Caco-2 (cell line): ENCODE data around the gene MB21D2. TPM values are rescaled to one million over a fixed set of nuclear protein-coding genes. Genes with fewer than 3 reads are reported as not detected.

Experiments
- BruUV-seq: library from RNA; stranded (reverse); fragments of 400-500 nt; replicated peaks from 2 replicates; lab custom pipeline; 2021; lab: Mats Ljungman, UMichigan
- CTCF ChIA-PET: fragments of 300-600 bp; sonication (Branson Sonifier 250); formaldehyde crosslinking; loops from one replicate; lab custom pipeline; 2022; ENCODE audit warnings: antibody characterized with exemption; lab: Charles Lee
- POLR2A ChIA-PET: fragments of 300-600 bp; sonication (Branson Sonifier 250); formaldehyde crosslinking; loops from one replicate; lab custom pipeline; 2022; ENCODE audit warnings: antibody characterized with exemption; lab: Charles Lee
- DNase-seq, 2 experiments: peaks; one replicate each; pipeline versions ENCODE4 v3.0.0 to v3.0.0-alpha.2; 2020 to 2022
- H3K27me3 ChIP-seq: replicated peaks from 2 replicates; pipeline ENCODE4 v1.6.0; 2011; ENCODE audit warnings: low read length; ENCODE audit not compliant: control insufficient read depth, insufficient read depth
- H3K36me3 ChIP-seq: 2 replicates; pipeline ENCODE4 v1.5.1; 2011; ENCODE audit warnings: low read length; ENCODE audit not compliant: control insufficient read depth, insufficient read depth
- H3K4me1 ChIP-seq: fragments of 250-450 bp; sonication (Bioruptor Pico); 2 replicates; pipeline ENCODE4 v1.5.1; 2020; ENCODE audit warnings: mild to moderate bottlenecking
- H3K4me3 ChIP-seq: 2 replicates; pipeline ENCODE4 v1.5.1; 2011; ENCODE audit warnings: low read depth, mild to moderate bottlenecking, control low read depth, low read length
- H3K9me3 ChIP-seq: fragments of 250-450 bp; sonication (Bioruptor Pico); 2 replicates; pipeline ENCODE4 v1.5.1; 2020; ENCODE audit warnings: mild to moderate bottlenecking, moderate library complexity
- H3K27ac Mint-ChIP-seq: one replicate; pipeline ENCODE4 v1.8.0; 2022; ENCODE audit warnings: mixed read lengths; ENCODE audit not compliant: unreplicated experiment
- H3K27me3 Mint-ChIP-seq: one replicate; pipeline ENCODE4 v1.8.0; 2022; ENCODE audit warnings: mixed read lengths; ENCODE audit not compliant: insufficient read depth, unreplicated experiment
- H3K36me3 Mint-ChIP-seq: one replicate; pipeline ENCODE4 v1.8.0; 2022; ENCODE audit warnings: mild to moderate bottlenecking, mixed read lengths; ENCODE audit not compliant: insufficient read depth, unreplicated experiment
- H3K4me1 Mint-ChIP-seq: one replicate; pipeline ENCODE4 v1.8.0; 2022; ENCODE audit warnings: low read depth, mixed read lengths; ENCODE audit not compliant: unreplicated experiment
- H3K4me3 Mint-ChIP-seq: one replicate; pipeline ENCODE4 v1.8.0; 2022; ENCODE audit warnings: mild to moderate bottlenecking, moderate library complexity, mixed read lengths; ENCODE audit not compliant: unreplicated experiment
- H3K9me3 Mint-ChIP-seq: one replicate; pipeline ENCODE4 v1.8.0; 2022; ENCODE audit warnings: mixed read lengths; ENCODE audit not compliant: unreplicated experiment
- CTCF ChIP-seq, 2 experiments: fragments of 200-600 bp in 1 of 2; IDR thresholded peaks; 1 replicate in 1 of 2; 2 replicates in 1 of 2; pipeline versions ENCODE4 v1.5.1 to v1.8.0; 2011 to 2022; ENCODE audit warnings: antibody characterized with exemption in 1 of 2, control low read depth in 1 of 2, inconsistent platforms in 1 of 2, low read depth in 1 of 2, low read length in 1 of 2, mild to moderate bottlenecking in 1 of 2, moderate library complexity in 1 of 2; ENCODE audit not compliant: insufficient read depth in 1 of 2, severe bottlenecking in 1 of 2, unreplicated experiment in 1 of 2
- intact Hi-C: fragments of 100-400 bp; cut with micrococcal nuclease; formaldehyde crosslinking; loops from one replicate; pipeline ENCODE4 v1.10.0; 2022; ENCODE audit not compliant: unreplicated experiment
- total RNA-seq: library from RNA; stranded (reverse); gene quantifications from 2 replicates; pipeline ENCODE4 v1.2.3, GENCODE V29; 2022

MB21D2 gene
- total RNA-seq, 1 experiment from 2014 or later, result 11.0 TPM

GRCh38 chr3:192834428-192834827 is 83.2 kb downstream of the MB21D2 start:
- BruUV-seq, result no TSS peak
- Mint-ChIP-seq H3K4me3 (no peak overlapping the region), H3K9me3 (no peaks in the 10 kb centered on the region), H3K27me3 (no peaks in the 10 kb centered on the region), H3K36me3 (no peaks in the 10 kb centered on the region), H3K27ac (no peak overlapping the region), H3K4me1 (no peaks in the 10 kb centered on the region)
- intact Hi-C loops, result no loop called here
- H3K9me3 ChIP-seq, result no peaks in the 10 kb centered on the region
- H3K4me3 ChIP-seq, result no peak overlapping the region
- H3K4me1 ChIP-seq, result no peaks in the 10 kb centered on the region; the same call in 1 of the 2 replicates
- no peak for TF ChIP-seq CTCF (IDR thresholded peaks at IDR 0.05; ENCODE audit: insufficient read depth in 1 of 2, low read depth in 1 of 2, low read length in 1 of 2, severe bottlenecking in 1 of 2, unreplicated experiment in 1 of 2)
- H3K27me3 ChIP-seq, result no peaks in the 10 kb centered on the region
- DNase-seq, result no peak
- ChIA-PET CTCF (interaction anchor here (0.6 kb wide), 1 partner anchor 36 kb away, joined by 5 read pairs; no protein-coding TSS in a partner anchor), POLR2A (interaction anchor here (0.6 kb wide), 1 partner anchor 1549 kb away, joined by 10 read pairs; no protein-coding TSS in a partner anchor)
- no peaks in the 10 kb centered on the region for H3K36me3 ChIP-seq

- BruUV-seq, result no TSS peak
- no peak for TF ChIP-seq CTCF (IDR thresholded peaks at IDR 0.05; ENCODE audit: insufficient read depth in 1 of 2, low read depth in 1 of 2, low read length in 1 of 2, severe bottlenecking in 1 of 2, unreplicated experiment in 1 of 2)
- no peaks in the 10 kb centered on the region for H3K27me3 Mint-ChIP-seq
- DNase-seq, result no peak
- CTCF ChIA-PET, result no interaction called here
- peak overlapping the region; percentile 3 for H3K27ac Mint-ChIP-seq
- Histone ChIP-seq H3K36me3 (no peaks in the 10 kb centered on the region), H3K4me3 (no peak overlapping the region), H3K9me3 (no peaks in the 10 kb centered on the region), H3K27me3 (no peaks in the 10 kb centered on the region), H3K4me1 (no peaks in the 10 kb centered on the region; the same call in 1 of the 2 replicates)
- POLR2A ChIA-PET, result no interaction called here
- H3K9me3 Mint-ChIP-seq, result no peaks in the 10 kb centered on the region
- no peaks in the 10 kb centered on the region for H3K36me3 Mint-ChIP-seq
- H3K4me3 Mint-ChIP-seq, result no peak overlapping the region
- intact Hi-C loops, result no loop called here
- H3K4me1 Mint-ChIP-seq, result no peaks in the 10 kb centered on the region
Measured at GRCh38 chr3:192833177-192833890, 84.3 kb downstream of the MB21D2 start.

- H3K9me3 Mint-ChIP-seq, result no peaks in the 10 kb centered on the region
- ChIA-PET POLR2A (no interaction called here), CTCF (no interaction called here)
- Histone ChIP-seq H3K4me3 (no peak overlapping the region), H3K4me1 (no peaks in the 10 kb centered on the region; the same call in 1 of the 2 replicates), H3K27me3 (no peaks in the 10 kb centered on the region), H3K9me3 (no peaks in the 10 kb centered on the region), H3K36me3 (no peaks in the 10 kb centered on the region)
- H3K36me3 Mint-ChIP-seq, result no peaks in the 10 kb centered on the region
- H3K4me3 Mint-ChIP-seq, result no peak overlapping the region
- TF ChIP-seq CTCF (IDR thresholded peaks at IDR 0.05; ENCODE audit: insufficient read depth in 1 of 2, low read depth in 1 of 2, low read length in 1 of 2, severe bottlenecking in 1 of 2, unreplicated experiment in 1 of 2), result no peak
- no TSS peak for BruUV-seq
- H3K27me3 Mint-ChIP-seq, result no peaks in the 10 kb centered on the region
- H3K27ac Mint-ChIP-seq, result no peak overlapping the region
- intact Hi-C loops, result no loop called here
- H3K4me1 Mint-ChIP-seq, result no peaks in the 10 kb centered on the region
- no peak for DNase-seq
Measured at GRCh38 chr3:192831801-192832347, 85.8 kb downstream of the MB21D2 start.
